Breast epithelium (tissue), 4 donors: ENCODE measurements around the gene CLEC12A. TPM values are rescaled to one million over a fixed set of nuclear protein-coding genes. Genes with fewer than 3 reads are reported as not detected.

Experiments
- DNase-seq, 2 donors: peaks; one replicate each; pipeline ENCODE4 v3.0.0-alpha.2; 2019; ENCODE audit warnings: low spot score in 2 of 2
- H3K27ac ChIP-seq, 2 donors: fragments of 200-600 bp; sonication (generic) in 1 of 2; one replicate each; pipeline ENCODE4 v1.5.1; 2016 to 2019; ENCODE audit warnings: mild to moderate bottlenecking in 1 of 2
- H3K27me3 ChIP-seq, 2 donors: fragments of 200-600 bp; sonication (generic) in 1 of 2; one replicate each; pipeline versions ENCODE4 v1.5.1 to v1.6.0; 2017 to 2019; ENCODE audit warnings: control low read depth in 1 of 2, mild to moderate bottlenecking in 1 of 2
- H3K36me3 ChIP-seq: fragments of 200-600 bp; one replicate; pipeline ENCODE4 v1.5.1; 2019
- H3K4me1 ChIP-seq, 2 donors: fragments of 200-600 bp; sonication (generic); one replicate each; pipeline ENCODE4 v1.5.1; 2016 to 2019; ENCODE audit warnings: control low read depth in 1 of 2
- H3K4me3 ChIP-seq, 3 donors: fragments of 200-600 bp; sonication (generic); 1 replicate in 2 of 3; 2 replicates in 1 of 3; pipeline ENCODE4 v1.5.1; 2016 to 2019; ENCODE audit warnings: mild to moderate bottlenecking in 3 of 3, moderate library complexity in 2 of 3
- H3K9me3 ChIP-seq, 2 donors: fragments of 200-600 bp; sonication (generic) in 1 of 2; one replicate each; pipeline ENCODE4 v1.5.1; 2016 to 2019; ENCODE audit warnings: control low read depth in 1 of 2
- POLR2A ChIP-seq: fragments of 450-650 bp; IDR thresholded peaks from one replicate; pipeline ENCODE4 v1.6.1; 2016; ENCODE audit warnings: antibody characterized with exemption, mild to moderate bottlenecking, moderate library complexity
- POLR2AphosphoS5 ChIP-seq, 3 donors: sonication (generic); formaldehyde crosslinking; IDR thresholded peaks; one replicate each; pipeline ENCODE4 v1.6.1; 2017; ENCODE audit warnings: antibody characterized with exemption in 3 of 3
- intact Hi-C: fragments of 100-400 bp; cut with DNase I; formaldehyde crosslinking; loops from one replicate; pipeline ENCODE4 v1.15.1; 2023; ENCODE audit warnings: low total_unique reads
- total RNA-seq, 3 donors: library from RNA; depleted of rRNA; stranded (reverse); fragments of >200 nt; gene quantifications; one replicate each; pipeline ENCODE4 v1.1.0, GENCODE V29; 2016
- TF ChIP-seq, protein P1 (sequence below), 3 donors: fragments of 450-650 bp; IDR thresholded peaks; one replicate each; pipeline ENCODE4 v1.5.1; 2016 to 2017; ENCODE audit warnings: antibody characterized with exemption in 3 of 3, mild to moderate bottlenecking in 3 of 3, moderate library complexity in 3 of 3

CLEC12A gene
- total RNA-seq, 3 donors from 2014 or later, result 1.6 to 1.9 TPM; not detected in 1

DNA sequence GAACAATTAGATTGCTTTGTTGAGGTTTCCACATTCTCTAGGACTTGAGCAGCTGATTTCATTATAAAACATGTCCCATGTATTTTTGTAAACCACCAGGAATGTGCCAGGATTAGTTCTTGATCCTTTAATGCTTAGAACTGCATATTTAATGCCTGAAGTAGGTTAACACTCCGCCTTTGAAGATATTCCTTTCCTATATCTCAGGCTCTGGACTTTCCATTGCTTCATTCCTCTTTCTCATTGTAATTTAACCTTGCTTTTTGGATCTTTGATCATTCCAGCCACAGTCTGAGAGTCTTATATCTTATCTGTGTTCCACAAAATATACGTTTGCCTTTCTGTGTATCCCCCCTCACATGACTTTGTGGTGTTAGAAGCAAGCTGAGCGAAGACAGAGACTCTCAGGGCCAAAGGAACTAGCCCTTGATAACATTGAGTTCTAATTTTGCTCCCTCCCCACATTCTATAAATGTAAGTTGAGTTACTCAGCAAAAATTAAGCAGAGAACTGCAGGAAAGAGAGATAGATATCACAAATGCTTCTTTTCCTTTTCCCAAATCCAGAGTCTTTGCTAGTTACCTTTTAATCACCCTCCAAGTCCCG is 30.1 kb downstream of the CLEC12A start:
- TF ChIP-seq POLR2A (no peak), POLR2AphosphoS5 (IDR thresholded peaks at IDR 0.05) (no peak)
- TF ChIP-seq, protein P1, sequence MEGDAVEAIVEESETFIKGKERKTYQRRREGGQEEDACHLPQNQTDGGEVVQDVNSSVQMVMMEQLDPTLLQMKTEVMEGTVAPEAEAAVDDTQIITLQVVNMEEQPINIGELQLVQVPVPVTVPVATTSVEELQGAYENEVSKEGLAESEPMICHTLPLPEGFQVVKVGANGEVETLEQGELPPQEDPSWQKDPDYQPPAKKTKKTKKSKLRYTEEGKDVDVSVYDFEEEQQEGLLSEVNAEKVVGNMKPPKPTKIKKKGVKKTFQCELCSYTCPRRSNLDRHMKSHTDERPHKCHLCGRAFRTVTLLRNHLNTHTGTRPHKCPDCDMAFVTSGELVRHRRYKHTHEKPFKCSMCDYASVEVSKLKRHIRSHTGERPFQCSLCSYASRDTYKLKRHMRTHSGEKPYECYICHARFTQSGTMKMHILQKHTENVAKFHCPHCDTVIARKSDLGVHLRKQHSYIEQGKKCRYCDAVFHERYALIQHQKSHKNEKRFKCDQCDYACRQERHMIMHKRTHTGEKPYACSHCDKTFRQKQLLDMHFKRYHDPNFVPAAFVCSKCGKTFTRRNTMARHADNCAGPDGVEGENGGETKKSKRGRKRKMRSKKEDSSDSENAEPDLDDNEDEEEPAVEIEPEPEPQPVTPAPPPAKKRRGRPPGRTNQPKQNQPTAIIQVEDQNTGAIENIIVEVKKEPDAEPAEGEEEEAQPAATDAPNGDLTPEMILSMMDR (IDR thresholded peaks at IDR 0.05), result no peak

DNA sequence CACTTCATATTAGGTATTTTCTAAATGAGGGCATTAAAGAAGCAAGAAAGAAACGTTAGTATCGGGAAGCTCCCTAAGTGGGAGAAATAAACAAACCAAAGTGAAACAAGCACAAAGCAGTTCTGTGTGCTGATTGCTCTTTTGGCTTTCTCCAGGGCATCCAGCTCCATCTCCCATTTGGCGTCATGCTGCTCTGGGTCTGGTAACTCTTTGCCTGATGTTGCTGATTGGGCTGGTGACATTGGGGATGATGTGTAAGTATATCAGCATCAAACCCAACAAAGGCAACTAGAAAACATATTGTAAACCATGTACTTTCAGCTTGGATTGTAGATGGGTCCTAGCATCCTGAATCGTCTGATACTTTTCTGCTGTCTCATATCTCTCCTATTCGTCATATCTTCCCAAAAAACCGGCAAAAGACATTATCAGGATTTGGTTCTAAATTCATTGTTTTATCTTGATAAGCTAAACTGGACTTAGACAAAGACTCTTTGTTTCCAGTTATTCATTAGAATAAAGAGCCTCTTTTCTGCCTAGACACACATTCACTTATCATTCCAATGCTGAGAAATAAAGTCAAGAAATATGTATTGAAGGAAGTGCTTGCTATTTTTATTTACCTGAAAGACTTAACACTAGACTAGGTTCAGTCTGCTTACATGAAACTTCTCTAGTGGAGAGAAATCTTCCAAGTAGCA is 41.6 kb downstream of the CLEC12A start:
- no peaks in the 10 kb centered on the region for H3K9me3 ChIP-seq
- TF ChIP-seq POLR2A (no peak), POLR2AphosphoS5 (IDR thresholded peaks at IDR 0.05) (no peak)
- TF ChIP-seq, protein P1 (IDR thresholded peaks at IDR 0.05), result no peak
- intact Hi-C loops, result no loop called here

More for the DNA sequence above, 30.1 kb downstream of the CLEC12A start:
- no peak overlapping the region for H3K27ac ChIP-seq
- no peaks in the 10 kb centered on the region for H3K4me1 ChIP-seq
- H3K27me3 ChIP-seq, result no peaks in the 10 kb centered on the region
- H3K36me3 ChIP-seq, result no peaks in the 10 kb centered on the region
- no peak for DNase-seq
- intact Hi-C loops, result no loop called here
- peaks cover 0 to 5% of the 10 kb centered on the region in 2 donors for H3K9me3 ChIP-seq
- H3K4me3 ChIP-seq, result no peak overlapping the region

DNA sequence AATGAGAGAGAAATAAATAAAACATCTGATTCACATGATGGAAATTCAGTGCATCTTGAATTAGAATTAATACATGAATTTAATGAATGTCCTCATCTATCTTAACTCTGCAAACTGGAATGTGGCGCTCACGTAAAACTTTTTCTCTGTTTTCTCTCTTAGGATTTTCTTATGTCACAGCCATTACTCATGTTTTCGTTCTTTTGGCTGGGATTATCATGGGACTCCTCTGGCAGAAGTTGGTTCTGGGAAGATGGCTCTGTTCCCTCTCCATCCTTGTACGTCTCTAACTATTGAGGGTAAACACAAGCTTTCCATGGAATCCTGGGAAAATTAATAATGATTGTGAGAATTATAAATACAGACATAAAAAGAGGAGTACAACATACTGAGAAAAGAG is 44.2 kb downstream of the CLEC12A start:
- TF ChIP-seq POLR2A (no peak), POLR2AphosphoS5 (IDR thresholded peaks at IDR 0.05) (no peak)
- TF ChIP-seq, protein P1 (IDR thresholded peaks at IDR 0.05), result no peak
- no peak for DNase-seq
- Histone ChIP-seq H3K9me3 (no peaks in the 10 kb centered on the region), H3K27ac (no peak overlapping the region), H3K36me3 (no peaks in the 10 kb centered on the region), H3K27me3 (peaks cover 0 to 3% of the 10 kb centered on the region in 2 donors), H3K4me1 (no peaks in the 10 kb centered on the region), H3K4me3 (no peak overlapping the region)
- intact Hi-C loops, result no loop called here

More for the DNA sequence above, 41.6 kb downstream of the CLEC12A start:
- Histone ChIP-seq H3K4me1 (no peaks in the 10 kb centered on the region), H3K27me3 (peaks cover 0 to 3% of the 10 kb centered on the region in 2 donors), H3K27ac (no peak overlapping the region), H3K4me3 (no peak overlapping the region), H3K36me3 (no peaks in the 10 kb centered on the region)
- DNase-seq, result no peak

DNA sequence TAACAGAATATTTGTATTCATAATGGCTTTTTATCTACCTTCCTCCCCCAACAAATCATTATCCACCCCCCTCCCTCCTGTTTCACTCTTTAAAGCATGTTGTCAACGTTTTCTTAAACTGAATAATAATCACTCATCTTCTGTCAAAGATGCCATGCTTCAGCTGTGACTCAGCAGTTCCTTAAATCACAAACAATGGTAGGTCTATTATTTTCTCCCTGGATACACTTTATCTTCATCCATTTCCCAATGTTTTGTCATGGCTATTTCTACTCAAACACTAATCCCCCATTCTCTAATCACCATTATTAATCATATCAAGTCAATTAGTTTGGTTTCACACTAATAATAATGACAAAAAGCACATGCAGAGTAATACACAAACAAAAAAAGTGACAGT is 45.7 kb downstream of the CLEC12A start:
- DNase-seq, result no peak
- no peak overlapping the region for H3K4me3 ChIP-seq
- H3K27ac ChIP-seq, result no peak overlapping the region
- no peaks in the 10 kb centered on the region for H3K27me3 ChIP-seq
- intact Hi-C loops, result no loop called here
- TF ChIP-seq, protein P1 (IDR thresholded peaks at IDR 0.05), result no peak
- H3K9me3 ChIP-seq, result no peaks in the 10 kb centered on the region
- no peaks in the 10 kb centered on the region for H3K36me3 ChIP-seq
- no peaks in the 10 kb centered on the region for H3K4me1 ChIP-seq

DNA sequence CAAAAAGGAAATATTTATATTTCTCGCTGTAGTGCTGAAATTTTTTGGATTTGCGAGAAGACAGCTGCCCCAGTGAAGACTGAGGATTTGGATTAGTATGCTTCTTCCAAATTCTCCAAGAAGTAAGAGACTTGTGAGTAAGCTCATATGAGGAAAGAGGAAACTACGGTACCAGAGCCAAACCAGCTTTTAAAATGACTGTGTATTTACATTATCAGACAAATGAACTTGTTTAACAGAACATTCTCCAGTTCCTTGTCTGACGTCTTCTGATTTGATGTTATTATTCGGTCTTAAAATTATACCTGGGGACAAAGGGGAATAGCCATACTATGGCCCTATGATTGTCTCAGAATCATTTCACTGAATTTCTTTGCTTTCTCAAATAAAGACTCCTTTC is 47.2 kb downstream of the CLEC12A start:
- DNase-seq, result no peak
- Histone ChIP-seq H3K9me3 (no peaks in the 10 kb centered on the region), H3K36me3 (no peaks in the 10 kb centered on the region), H3K4me3 (no peak overlapping the region), H3K27me3 (no peaks in the 10 kb centered on the region), H3K27ac (no peak overlapping the region), H3K4me1 (no peaks in the 10 kb centered on the region)
- TF ChIP-seq, protein P1 (IDR thresholded peaks at IDR 0.05), result no peak
- TF ChIP-seq POLR2AphosphoS5 (IDR thresholded peaks at IDR 0.05) (no peak), POLR2A (no peak)
- intact Hi-C loops, result no loop called here
